GM12878 (cell line): Measurements from ENCODE around the gene LRRC45. TPM values are rescaled to one million over a fixed set of nuclear protein-coding genes. Genes with fewer than 3 reads are reported as not detected.

ENCODE experiments used
- ATAC-seq: fragments of 200-7000 bp; cut with Tn5 transposase; 3 replicates; pipeline ENCODE4 v1.9.1; 2020; ENCODE audit warnings: mild to moderate bottlenecking, moderate library complexity
- BruUV-seq: library from RNA; stranded (reverse); fragments of 400-500 nt; replicated peaks from 2 replicates; lab custom pipeline; 2021; lab: Mats Ljungman, UMichigan
- CTCF ChIA-PET: fragments of 300-600 bp; sonication (Branson Sonifier 250); formaldehyde crosslinking; extraction: SDS; loops from one replicate; lab custom pipeline; 2021; ENCODE audit warnings: inconsistent platforms; lab: Yijun Ruan, JAX
- POLR2A ChIA-PET: fragments of 350-600 bp; formaldehyde crosslinking; extraction: SDS; loops from one replicate; lab custom pipeline; 2021; ENCODE audit warnings: inconsistent platforms; lab: Charles Lee
- RAD21 ChIA-PET: fragments of 300-600 bp; sonication (Branson Sonifier 250); formaldehyde crosslinking; loops from one replicate; lab custom pipeline; 2023; ENCODE audit warnings: antibody characterized with exemption; ENCODE audit not compliant: unreplicated experiment; lab: Charles Lee
- SMC1A ChIA-PET: fragments of 300-600 bp; sonication (Branson Sonifier 250); formaldehyde crosslinking; loops from one replicate; lab custom pipeline; 2023; ENCODE audit not compliant: unreplicated experiment, uncharacterized antibody; lab: Charles Lee
- DNase-seq: peaks from one replicate; pipeline ENCODE4 v3.0.0-alpha.2; 2011; ENCODE audit warnings: low read depth, low spot score
- FAIRE-seq: peaks from 3 replicates; lab custom pipeline; 2011; peaks lifted over from hg19 to GRCh38; lab: Jason Lieb, UNC
- H2AFZ ChIP-seq: 2 replicates; pipeline ENCODE4 v1.6.0; 2011; ENCODE audit warnings: low read depth, low read length, control low read depth; ENCODE audit not compliant: control insufficient read depth
- H3K27ac ChIP-seq: 2 replicates; pipeline ENCODE4 v1.5.1; 2011; ENCODE audit warnings: control low read depth; ENCODE audit not compliant: control insufficient read depth, insufficient read depth
- H3K27me3 ChIP-seq, 2 experiments: replicated peaks in 1 of 2; 2 replicates each; pipeline versions ENCODE4 v1.6.0 to v1.6.1; 2011; ENCODE audit warnings: low read length in 1 of 2; ENCODE audit not compliant: control insufficient read depth in 2 of 2, insufficient read depth in 2 of 2
- H3K36me3 ChIP-seq, 2 experiments: 2 replicates each; pipeline ENCODE4 v1.5.1; 2011; ENCODE audit warnings: low read length in 1 of 2; ENCODE audit not compliant: control insufficient read depth in 2 of 2, insufficient read depth in 2 of 2
- H3K4me1 ChIP-seq: 2 replicates; pipeline ENCODE4 v1.6.1; 2011; ENCODE audit warnings: mild to moderate bottlenecking, low read length, moderate library complexity, mixed read lengths; ENCODE audit not compliant: control insufficient read depth, insufficient read depth
- H3K4me2 ChIP-seq: 2 replicates; pipeline ENCODE4 v1.6.0; 2011; ENCODE audit warnings: control low read depth; ENCODE audit not compliant: control insufficient read depth, insufficient read depth
- H3K4me3 ChIP-seq: fragments of 200-600 bp; sonication (generic); 2 replicates; pipeline ENCODE4 v1.5.1; 2016
- H3K79me2 ChIP-seq: 2 replicates; pipeline ENCODE4 v1.6.0; 2011; ENCODE audit warnings: low read length; ENCODE audit not compliant: control insufficient read depth, insufficient read depth
- H3K9ac ChIP-seq: 2 replicates; pipeline ENCODE4 v1.8.0; 2011; ENCODE audit warnings: low read length, control low read depth, mixed read lengths; ENCODE audit not compliant: control insufficient read depth, insufficient read depth
- H3K9me3 ChIP-seq: replicated peaks from 3 replicates; pipeline ENCODE4 v1.5.1; 2011; ENCODE audit warnings: mild to moderate bottlenecking, low read length; ENCODE audit not compliant: control insufficient read depth, insufficient read depth
- H4K20me1 ChIP-seq: 2 replicates; pipeline ENCODE4 v1.6.0; 2011; ENCODE audit not compliant: control insufficient read depth, insufficient read depth
- CHD2 ChIP-seq: IDR thresholded peaks from 2 replicates; pipeline ENCODE4 v1.6.1; 2011; ENCODE audit warnings: low read depth, low read length, improper control_type of control experiment, borderline replicate concordance
- PAX8 ChIP-seq: fragments of 450-650 bp; IDR thresholded peaks from 2 replicates; pipeline ENCODE4 v1.6.1; 2017; ENCODE audit warnings: mild to moderate bottlenecking, moderate library complexity
- YY1 ChIP-seq: IDR thresholded peaks from 2 replicates; pipeline ENCODE4 v1.6.1; 2011; ENCODE audit warnings: low read depth, mild to moderate bottlenecking, low read length
- WGBS: methylation state at CpG from one replicate; pipeline ENCODE4 v1.1.6; 2016; ENCODE audit warnings: low lambda C conversion rate; ENCODE audit not compliant: insufficient replicate concordance, insufficient coverage; ENCODE audit errors: missing lambda C conversion rate; 5-methylcytosine and 5-hydroxymethylcytosine counted together
- in situ Hi-C: fragments of 300-500 bp; cut with MboI; formaldehyde crosslinking; loops from 9 replicates; pipeline ENCODE4 v1.14.3; 2018; ENCODE audit warnings: mixed read lengths
- intact Hi-C: fragments of 100-400 bp; cut with micrococcal nuclease; formaldehyde crosslinking; loops from one replicate; pipeline ENCODE4 v1.14.2; 2022; ENCODE audit not compliant: unreplicated experiment
- polyA plus RNA-seq, 11 experiments: library from polyadenylated mRNA; depleted of rRNA in 4 of 11; unstranded in 6 of 11; stranded (reverse) in 5 of 11; fragments of >200 nt; fragmentation: Nextera tagmentation in 4 of 11; fragmentation: Illumina TruSeq in 1 of 11; extraction: Ambion mirVana in 4 of 11; extraction: Trizol in 1 of 11; gene quantifications; 1 replicate in 1 of 11; 2 replicates in 10 of 11; pipeline versions ENCODE4 v1.2.1 to v1.2.3, GENCODE V29; 2011 to 2016; ENCODE audit warnings: inconsistent platforms in 2 of 11, missing spikeins in 2 of 11, low read depth in 1 of 11
- total RNA-seq, 4 experiments: library from RNA; depleted of rRNA in 3 of 4; stranded (reverse); fragments of >200 nt in 3 of 4; fragmentation: Illumina TruSeq in 1 of 4; extraction: Trizol in 1 of 4; gene quantifications; 2 replicates each; pipeline versions ENCODE4 v1.2.1 to v1.2.3, GENCODE V29; 2013 to 2021
- TF ChIP-seq, protein P1 (sequence below): fragments of 450-650 bp; IDR thresholded peaks from 2 replicates; pipeline ENCODE4 v1.6.1; 2017; ENCODE audit warnings: mild to moderate bottlenecking, low read depth, inconsistent platforms; ENCODE audit not compliant: poor library complexity, severe bottlenecking

The LRRC45 gene
- total and polyA plus RNA-seq, 10 of the 15 experiments (the other 5 are each of a cell fraction or from before 2014, with no cell fraction given): 0.03 to 27.7 (median 10.4) TPM

DNA sequence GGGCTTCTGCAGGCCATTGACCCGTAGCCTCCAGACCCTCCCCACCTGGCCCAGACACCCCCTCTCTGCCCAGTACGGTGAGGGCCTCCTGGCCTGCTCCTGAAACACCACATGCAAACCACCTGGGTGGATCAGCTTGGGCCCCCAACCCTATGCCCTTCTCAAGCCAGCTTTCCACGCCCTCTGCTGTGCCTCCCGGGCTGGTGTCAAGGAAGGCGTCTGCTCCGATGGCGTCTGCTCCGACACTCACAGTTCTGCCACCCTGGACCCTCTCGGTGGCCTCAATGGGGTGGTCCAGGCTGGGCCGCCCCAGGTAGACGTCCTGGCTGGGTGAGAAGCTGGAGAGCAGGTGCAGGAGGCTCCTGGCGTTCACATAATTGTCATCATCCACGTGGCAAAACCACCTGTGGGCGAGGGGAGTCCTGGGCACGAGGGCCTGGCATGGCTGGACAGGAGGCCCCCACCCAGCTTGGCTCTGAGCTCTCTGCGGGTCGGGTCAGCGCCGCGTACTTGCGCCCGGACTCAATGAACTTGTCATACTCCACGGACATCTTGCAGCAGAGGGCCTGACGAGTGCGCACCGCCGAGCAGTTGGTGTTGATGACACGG, 27.2 kb downstream of the LRRC45 start:
- Histone ChIP-seq H4K20me1 (no peaks in the 10 kb centered on the region), H3K4me1 (peaks cover 4% of the 10 kb centered on the region), H3K27me3 (no peaks in the 10 kb centered on the region), H3K4me3 (peak overlapping the region; percentile 71; the same call in 1 of the 2 replicates), H2AFZ (no peak overlapping the region), H3K9me3 (no peaks in the 10 kb centered on the region), H3K27ac (no peak overlapping the region), H3K4me2 (peak overlapping the region; percentile 90), H3K36me3 (peaks cover 0 to 5% of the 10 kb centered on the region in 2 experiments; a peak in 3 of 4 replicates), H3K79me2 (peaks cover 14% of the 10 kb centered on the region), H3K9ac (no peak overlapping the region)
- RAD21 ChIA-PET: interaction anchor here (1.3 kb wide), 1 partner anchor 12 kb away, joined by 4 read pairs; the partner anchor contains the start of gene DCXR
- DNase-seq (no peak), FAIRE-seq (no peak), ATAC-seq (no peak)
- SMC1A ChIA-PET: interaction anchor here (1.2 kb wide), 1 partner anchor 27 kb away, joined by 4 read pairs; the partner anchor contains the start of genes CENPX and LRRC45
- BruUV-seq: no TSS peak
- POLR2A ChIA-PET: interaction anchor here (1.0 to 1.5 kb wide), 3 partner anchors 12 to 27 kb away, joined by 3 to 4 read pairs (median 3); partner anchors contain the start of genes CENPX, DCXR and LRRC45
- intact Hi-C loops (loop anchor here (5.0 kb wide), 1 partner anchor 47 kb away; the partner anchor contains the start of gene FASN), in situ Hi-C loops (no loop called here)
- no peak for TF ChIP-seq PAX8
- TF ChIP-seq, protein P1, sequence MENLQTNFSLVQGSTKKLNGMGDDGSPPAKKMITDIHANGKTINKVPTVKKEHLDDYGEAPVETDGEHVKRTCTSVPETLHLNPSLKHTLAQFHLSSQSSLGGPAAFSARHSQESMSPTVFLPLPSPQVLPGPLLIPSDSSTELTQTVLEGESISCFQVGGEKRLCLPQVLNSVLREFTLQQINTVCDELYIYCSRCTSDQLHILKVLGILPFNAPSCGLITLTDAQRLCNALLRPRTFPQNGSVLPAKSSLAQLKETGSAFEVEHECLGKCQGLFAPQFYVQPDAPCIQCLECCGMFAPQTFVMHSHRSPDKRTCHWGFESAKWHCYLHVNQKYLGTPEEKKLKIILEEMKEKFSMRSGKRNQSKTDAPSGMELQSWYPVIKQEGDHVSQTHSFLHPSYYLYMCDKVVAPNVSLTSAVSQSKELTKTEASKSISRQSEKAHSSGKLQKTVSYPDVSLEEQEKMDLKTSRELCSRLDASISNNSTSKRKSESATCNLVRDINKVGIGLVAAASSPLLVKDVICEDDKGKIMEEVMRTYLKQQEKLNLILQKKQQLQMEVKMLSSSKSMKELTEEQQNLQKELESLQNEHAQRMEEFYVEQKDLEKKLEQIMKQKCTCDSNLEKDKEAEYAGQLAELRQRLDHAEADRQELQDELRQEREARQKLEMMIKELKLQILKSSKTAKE: no peak
- TF ChIP-seq YY1: no peak
- TF ChIP-seq CHD2: no peak
- 88% methylated on average over 25 of the region's 28 CpGs for WGBS
- CTCF ChIA-PET: interaction anchor here (0.9 to 1.7 kb wide), 3 partner anchors 11 to 14 kb away, joined by 3 to 7 read pairs (median 4); partner anchors contain the start of gene DCXR
